GM21723 (cell line): ENCODE data around the gene IREB2.
"Not testable (repeated sequence)": the region's sequence is repeated elsewhere in the genome, so short reads cannot be mapped to it uniquely, and the experiment has no call there.

Experiments used
- ATAC-seq: cut with Tn5 transposase; IDR thresholded peaks from one replicate; pipeline ENCODE4 v1.9.1; 2021; ENCODE audit warnings: mild to moderate bottlenecking, moderate library complexity; ENCODE audit not compliant: unreplicated experiment

IREB2 gene

DNA sequence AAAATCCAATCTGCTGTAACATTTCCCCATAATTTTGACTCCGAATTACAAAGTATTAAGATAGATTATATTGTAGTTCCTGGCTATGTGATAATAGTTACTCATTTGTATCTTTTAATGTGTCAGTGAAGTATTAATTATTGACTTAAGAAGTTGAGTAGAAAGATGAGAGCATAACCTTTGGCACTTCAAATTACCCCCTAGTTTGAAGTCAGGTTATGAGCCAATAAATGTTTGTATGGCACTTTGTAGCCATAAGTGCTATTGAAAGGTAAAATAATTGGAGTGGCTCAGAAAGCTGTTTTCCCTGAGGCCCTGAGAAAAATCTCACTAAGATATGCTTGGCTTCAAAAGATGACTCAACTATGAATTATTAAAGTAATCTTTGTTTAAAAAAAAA, 31.0 kb downstream of the IREB2 start:
- no peak for ATAC-seq

DNA sequence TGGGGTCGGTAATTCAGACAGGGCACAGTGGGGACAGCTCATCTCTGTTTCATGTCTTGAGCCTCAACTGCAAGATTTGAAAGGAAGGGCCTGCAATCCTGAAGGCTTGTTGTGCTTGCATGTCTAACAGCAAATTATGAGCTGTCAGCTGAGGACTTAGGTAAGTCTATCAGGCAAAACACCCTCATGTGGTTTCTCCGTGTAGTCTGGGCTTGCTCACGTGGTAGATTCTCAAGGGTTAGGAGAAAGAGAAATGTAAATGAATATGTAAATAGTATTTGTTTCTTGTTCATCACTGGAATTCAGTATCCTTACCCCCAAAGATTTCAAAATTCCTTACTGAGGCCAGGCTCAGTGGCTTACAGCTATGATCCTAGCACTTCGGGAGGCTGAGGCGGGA, 39.3 kb downstream of the IREB2 start:
- no peak for ATAC-seq

DNA sequence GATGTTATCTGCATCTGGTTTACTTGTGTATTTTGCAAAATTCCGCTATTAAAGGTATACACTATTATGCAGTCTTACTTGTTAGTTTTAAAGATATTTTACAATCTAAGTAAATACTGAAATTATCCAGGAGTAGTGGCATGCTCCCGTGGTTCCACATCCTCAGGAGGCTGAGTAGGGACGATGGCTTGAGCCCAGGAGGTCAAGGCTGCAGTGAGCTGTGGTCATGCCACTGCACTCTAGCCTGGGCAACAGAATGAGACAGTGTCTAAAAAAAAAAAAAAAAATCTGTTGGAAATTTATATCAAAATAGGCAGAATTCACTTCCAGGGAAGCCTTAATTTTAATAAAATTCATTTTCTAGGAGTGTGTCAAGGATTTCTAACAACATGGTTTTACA, 41.6 kb downstream of the IREB2 start:
- no peak for ATAC-seq

DNA sequence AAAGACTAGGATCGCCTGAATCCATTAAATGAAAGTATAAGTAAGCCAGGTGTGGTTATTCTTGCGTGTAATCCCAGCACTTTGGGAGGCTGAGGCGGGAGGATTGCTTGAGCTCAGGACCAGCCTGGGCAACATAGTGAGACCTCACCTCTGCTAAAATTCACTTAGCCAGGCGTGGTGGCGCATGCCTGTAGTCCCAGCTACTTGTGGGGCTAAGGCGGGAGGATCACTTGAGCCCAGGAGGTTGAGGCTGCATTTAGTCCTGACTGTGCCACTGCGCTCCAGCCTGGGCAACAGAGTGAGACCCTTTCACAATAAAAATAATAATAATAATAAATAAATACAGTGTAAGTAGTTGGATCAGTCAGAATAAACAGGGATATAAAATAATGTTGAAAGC, 43.9 kb downstream of the IREB2 start:
- no peak for ATAC-seq

DNA sequence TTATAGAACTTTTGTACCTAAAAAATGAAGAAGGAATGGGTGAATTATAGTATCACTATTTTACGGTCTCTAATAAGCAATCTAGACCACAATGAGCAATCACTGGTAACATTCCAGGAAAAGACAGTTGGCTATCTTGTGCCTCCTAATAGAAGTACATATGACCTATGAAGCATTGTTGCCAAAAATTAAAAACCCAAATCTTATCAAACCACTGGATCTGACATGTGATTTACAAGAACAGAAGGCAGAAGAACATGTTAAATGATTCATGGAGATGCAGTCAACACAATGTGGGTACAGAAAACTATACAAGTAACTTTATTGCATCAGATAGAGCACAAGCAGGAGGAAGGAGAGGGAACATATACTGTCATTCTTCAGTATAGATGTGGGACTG, 54.9 kb downstream of the IREB2 start:
- no peak for ATAC-seq

DNA sequence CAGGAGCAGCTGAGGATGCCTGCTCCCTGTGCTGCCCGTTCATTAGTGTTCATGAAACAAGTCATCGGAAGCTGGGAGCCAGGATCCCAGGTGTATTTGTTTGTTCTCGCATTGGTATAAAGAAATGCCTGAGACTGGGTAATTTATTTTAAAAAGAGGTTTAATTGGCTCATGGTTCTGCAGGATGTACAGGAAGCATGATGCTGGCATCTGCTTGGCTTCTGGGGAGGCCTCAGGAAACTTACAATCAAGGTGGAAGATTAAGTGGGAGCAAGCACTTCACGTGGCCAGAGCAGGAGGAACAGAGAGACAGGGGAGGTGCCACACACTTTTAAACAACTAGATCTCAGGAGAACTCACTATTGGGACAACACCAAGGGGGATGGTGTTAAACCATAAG, 63.8 kb downstream of the IREB2 start:
- no peak for ATAC-seq

DNA sequence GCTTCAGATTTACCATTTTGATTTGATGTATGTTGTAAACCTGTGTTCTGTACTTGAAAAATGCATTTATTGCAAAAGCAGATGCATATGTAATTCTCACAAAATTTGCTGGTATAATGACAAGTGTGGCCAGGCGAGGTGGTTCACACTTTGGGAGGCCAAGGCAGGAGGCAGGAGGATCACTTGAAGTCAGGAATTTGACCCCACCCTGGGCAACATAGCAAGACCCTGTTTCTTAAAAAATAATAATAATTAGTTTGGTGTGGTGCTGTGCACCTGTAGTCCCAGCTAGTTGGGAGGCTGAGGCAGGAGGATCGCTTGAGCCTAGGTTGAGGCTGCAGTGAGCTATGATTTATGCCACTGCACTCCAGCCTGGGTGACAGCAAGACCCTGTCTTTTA, 64.6 kb downstream of the IREB2 start:
- ATAC-seq = no peak

DNA sequence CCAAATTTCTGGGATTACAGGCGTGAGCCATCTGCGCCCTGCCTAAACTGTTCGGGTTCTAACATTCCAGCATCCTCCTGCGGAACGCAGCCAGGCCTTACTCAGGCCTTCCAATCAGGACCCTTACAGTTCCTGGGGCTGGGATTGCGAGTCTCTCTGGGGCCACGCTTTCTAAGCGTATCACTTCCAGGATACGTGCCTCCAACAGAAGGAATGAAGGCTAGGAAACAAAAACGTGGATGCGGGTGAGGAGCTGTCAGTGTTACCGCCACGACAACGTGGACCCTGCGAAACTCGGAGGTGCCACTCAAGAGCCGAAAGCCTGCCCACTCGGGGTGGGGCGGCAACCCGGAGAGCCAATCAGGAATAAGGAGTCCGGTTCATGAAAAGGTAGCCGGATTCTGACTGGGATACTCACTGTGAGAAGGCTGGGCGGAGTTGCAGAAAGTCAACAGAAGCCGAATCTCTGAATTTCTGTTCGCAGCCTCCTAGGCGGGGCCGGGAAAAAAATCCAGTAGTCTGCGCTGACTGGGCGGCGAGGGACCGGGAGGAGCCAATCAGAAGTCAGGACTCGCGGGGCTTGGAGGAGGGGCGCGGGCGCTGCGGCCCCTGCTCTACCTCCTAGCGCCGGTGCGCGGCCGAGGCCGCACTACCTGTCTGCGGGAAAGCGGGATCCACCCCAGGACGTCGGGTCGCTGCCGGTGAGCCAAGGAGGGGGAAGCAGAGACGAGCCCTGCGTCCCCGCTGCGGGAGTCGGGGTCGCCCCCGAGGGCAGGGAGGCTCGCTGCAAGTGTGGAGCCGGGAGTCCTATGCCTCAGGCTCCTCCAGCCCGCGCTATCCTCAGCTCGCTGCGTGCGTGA, 69.2 kb downstream of the IREB2 start, which contains the start of gene HYKK:
HYKK (plus strand) TSS at position 607 of the 860 bp plus-strand sequence. CDS start 5,512 bp downstream, outside the sequence.
- ATAC-seq = peak; percentile 90

DNA sequence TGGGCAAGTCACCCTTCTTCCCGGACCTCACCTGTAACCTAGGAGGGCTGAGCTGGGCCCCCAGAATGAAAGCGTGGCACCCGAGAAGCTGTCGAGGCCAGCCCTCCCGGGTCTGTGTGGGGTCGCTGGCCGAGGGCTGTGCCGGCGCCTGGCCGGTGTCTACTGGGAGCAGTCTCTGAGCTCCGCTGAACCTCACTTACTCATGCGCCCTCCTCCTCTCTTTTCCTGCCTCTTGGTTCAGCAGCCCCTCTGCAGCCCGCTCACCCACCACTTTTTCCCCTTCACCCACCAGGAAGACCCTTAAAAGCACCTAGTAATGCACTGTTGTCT, 69.8 kb downstream of the IREB2 start:
- peak; percentile 32 for ATAC-seq

DNA sequence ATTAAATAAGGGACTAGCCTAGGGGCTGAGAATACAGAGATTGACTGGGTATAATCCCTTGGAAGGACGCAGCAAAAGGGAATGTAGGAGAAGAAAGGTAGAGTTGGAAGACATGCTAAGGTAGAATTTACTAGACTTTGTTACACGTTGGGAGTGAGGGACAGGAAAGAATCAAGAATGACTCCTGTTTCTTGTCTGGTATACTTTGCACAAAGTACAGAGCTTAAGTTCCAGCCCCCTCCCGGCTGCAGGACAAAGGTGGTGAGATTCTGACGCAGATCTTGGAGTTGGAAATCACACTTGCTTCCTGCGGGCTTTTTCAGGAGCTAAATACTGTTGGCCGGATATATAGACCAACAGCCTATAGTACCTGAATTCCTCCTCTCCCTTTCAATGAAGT, 70.3 kb downstream of the IREB2 start:
- ATAC-seq = no peak

DNA sequence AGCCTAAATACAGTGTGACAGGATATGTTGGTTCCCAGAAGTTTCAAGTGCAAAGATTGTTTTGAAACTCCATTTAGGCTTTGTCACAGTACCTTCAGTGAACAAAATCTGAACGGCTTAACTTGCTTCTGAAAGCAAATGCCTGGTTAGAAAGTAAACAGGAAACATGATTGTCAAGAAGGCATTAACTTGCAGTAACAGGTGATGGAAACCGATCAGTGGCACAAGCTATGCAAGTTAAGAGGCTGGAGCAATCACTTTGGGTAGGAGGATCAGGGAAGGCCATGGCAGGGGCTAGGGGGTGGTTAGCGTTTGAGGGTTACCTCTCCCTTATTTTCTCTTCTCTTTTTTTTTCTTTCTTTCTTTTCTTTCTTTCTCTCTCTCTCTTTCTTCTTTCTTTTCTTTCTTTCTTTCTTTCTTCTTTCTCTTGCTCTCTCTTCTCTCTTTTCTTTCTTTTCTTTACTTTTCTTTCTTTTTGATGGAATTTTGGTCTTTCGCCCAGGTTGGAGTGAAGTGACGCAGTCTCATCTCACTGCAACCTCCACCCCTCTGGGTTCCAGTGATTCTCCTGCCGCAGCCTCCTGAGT, 71.8 kb downstream of the IREB2 start:
- ATAC-seq = no peak

DNA sequence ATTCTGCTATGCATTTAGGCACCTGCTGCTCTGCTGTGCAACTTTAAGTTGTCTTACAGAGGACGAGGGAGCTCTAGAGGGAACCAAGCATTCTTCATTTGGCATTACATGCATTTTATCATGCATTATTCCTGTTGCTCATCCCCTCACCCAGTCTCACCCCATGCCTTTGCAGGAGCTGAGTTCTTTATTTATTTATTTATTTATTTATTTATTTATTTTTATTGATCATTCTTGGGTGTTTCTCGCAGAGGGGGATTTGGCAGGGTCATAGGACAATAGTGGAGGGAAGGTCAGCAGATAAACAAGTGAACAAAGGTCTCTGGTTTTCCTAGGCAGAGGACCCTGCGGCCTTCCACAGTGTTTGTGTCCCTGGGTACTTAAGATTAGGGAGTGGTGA, 82.0 kb downstream of the IREB2 start:
- not testable (repeated sequence) for ATAC-seq

DNA sequence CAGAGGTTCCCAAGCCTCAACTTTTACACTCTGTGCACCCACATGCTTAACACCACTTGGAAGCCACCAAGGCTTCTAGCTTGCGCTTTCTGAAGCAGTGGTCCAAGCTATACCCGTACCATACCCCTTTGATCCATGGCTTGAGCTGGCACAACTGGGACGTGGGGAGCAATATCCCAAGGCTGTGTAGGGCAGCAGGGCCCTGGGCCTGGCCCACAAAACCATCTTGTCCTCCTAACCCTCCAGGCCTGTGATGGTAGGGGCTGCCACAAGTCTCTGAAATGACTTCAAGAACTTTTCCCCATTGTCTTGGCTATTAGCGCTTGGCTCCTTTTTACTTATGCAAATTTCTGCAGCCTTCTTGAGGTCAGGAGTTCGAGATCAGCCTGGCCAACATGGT, 86.2 kb downstream of the IREB2 start:
- ATAC-seq = no peak

DNA sequence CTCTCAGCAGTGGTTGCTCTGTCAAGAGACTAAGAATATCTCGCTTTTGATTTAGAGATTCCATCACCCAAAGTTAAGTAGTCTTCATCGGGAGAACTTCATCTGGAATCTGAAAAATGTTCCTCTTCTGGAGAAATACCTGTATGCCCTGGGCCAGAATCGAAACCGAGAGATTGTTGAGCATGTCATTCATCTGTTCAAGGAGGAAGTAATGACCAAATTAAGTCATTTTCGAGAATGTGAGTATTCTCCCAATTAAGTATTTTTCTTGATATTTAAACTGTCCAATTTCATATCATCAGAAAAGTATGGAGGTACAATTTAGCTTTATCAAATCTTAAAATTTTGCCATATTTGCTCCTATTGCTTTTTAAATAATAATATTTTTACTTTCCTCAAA, 89.3 kb downstream of the IREB2 start:
- no peak for ATAC-seq

DNA sequence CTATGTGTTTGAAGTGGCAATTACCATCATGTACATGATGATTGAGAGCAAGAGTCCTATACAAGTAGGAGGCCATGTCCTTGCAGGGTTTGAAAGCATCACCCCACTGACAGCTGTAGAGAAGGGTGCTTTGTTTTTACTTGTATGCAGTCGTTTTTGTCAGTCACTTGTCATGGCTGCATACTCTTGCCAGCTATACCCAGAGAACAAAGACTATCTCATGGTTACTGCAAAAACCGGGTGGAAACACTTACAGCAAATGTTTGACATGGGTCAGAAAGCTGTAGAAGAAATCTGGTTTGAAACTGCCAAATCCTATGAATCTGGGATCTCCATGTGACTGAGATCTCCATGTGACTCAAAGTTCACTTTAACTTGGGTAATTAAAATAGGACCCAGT, 95.3 kb downstream of the IREB2 start:
- no peak for ATAC-seq

DNA sequence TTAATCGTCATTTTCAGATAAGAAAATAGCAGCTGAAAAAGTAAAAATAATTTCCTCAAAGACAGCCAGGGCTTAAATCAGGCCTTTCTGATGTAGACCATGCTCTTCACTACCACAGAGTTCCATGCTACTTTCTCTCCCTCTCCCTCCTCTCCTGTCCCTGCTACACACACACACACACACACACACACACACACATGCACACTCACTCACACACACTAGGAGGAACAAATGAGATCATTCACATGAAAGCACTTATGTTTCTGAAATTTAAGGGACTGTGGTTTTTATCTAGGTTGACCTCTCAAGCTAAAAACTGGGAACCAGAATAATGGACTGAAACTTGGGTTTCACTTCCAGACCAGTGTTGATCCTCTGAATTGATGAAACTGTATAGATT, 98.1 kb downstream of the IREB2 start:
- ATAC-seq = no peak

DNA sequence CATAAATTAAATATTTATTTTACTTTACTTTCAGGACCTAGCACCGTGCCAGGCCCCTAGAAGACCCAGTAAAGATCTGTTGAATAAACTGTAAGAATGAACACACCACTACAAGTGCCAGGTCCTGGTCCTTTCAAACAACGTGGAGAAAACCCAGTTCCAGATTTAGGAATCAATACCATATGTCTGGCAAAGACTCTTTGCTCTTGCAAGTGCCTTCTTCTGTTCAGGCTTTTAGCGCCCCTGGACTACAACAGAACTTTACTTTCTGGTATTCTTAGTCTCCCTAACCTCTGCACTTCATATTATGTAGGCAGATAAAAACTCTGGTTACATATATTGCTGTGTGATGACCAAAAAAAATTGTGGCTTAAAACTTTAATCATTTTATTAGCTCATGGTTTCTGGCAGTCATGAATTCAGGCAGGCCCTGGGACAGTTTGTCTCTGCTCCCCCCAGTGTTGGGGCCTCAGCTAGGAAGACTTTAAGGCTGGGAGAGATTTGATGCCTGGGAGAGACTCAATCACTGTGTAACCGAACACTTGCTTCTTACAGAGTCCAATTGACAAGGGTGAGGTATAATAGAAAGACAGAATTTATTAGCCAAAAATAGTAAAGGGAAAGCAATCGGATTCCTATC, 99.4 kb downstream of the IREB2 start:
- ATAC-seq = no peak

DNA sequence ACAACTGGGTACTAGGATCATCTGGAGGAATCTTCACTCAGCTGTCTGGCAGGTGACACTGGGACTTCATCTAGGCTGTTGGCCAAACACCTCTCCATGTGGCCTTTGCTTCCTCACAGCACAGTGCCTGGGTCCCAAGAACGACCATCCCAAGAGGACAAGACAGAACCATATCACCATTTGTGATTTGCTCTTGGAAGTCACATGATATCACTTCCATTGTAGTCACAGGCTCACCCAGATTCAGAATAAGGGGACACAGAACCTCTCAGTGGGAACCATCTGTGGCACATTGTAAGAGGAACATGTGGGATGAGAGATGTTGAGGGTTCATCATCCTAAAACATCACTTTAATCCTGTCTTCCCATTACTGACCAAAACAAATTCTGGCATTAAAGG, 100.3 kb downstream of the IREB2 start:
- no peak for ATAC-seq

DNA sequence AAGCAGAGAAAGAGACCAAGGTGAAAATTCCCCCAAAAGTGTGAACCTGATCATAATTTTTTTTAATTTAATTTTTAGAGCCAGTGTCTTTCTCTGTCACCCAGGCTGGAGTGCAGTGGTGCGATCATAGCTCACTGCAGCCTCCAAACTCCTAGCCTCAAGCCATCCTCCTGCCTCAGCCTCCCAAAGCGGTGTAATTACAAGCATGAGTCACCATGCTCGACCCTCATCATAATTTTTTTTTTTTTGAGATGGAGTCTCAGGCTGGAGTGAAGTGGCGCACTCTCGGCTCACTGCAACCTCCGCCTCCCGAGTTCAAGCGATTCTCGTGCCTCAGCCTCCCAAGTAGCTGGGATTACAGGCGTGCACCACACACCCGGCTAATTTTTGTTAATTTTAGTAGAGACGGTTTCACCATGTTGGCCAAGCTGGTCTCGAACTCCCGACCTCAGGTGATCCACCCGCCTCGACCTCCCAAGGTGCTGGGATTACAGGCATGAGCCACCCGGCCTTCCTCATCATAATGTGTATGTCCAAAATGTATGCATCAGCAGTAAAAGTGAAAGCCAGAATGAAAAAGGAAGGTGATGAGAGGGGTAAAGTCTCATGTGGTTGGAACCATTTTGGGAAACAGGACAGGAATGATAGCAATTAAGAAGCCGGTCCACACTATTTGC, 101.6 kb downstream of the IREB2 start:
- ATAC-seq = not testable (repeated sequence)

DNA sequence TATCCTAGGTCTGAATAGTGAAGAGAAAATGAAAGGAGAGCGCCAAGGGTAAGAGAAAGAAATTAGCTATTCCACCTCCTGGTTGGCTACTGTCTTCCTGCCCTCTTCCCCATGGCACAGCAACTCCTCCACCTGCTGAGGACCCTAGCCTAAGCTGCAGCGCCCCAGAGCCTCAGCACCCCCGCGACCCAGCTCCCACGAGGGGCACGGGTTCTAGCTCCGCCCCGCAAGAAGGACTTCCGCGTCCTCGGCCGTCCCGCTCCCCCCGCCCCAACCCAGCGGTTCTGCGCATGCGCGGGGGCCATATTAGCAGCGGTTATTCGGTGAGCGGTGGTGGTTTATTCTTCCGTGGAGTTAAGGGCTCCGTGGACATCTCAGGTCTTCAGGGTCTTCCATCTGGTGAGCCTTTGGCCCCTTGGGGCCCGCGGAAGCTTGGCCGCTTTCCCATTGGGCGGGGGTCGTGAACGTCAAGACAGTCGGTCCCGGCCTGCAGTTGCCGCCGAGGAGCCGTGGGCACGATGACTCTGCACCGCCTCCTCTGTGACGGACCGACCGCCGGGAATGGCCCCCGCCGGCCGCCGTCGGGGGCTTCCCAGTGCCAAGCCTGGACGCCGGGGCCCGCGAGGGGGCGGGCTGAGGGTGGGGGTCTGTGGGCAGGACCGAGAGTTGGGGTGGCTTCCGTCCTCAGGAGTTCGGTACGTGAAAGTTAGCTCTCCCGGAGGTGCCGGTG, 102.3 kb downstream of the IREB2 start, which contains the start of gene PSMA4:
PSMA4 (plus strand) TSS at position 304 of the 730 bp plus-strand sequence. CDS start 1,484 bp downstream, outside the sequence.
- peak; percentile 78 for ATAC-seq
